SK-N-SH treated with all-trans-retinoic acid at 6 μM for 48 hours (cell line): ENCODE data around the gene NFS1.

Experiments
- ATAC-seq: fragments of 200-7000 bp; cut with Tn5 transposase; 3 replicates; pipeline ENCODE4 v1.9.1; 2020; ENCODE audit warnings: mild to moderate bottlenecking, moderate library complexity
- ARNTL ChIP-seq: fragments of 450-650 bp; formaldehyde crosslinking; IDR thresholded peaks from 2 replicates; pipeline ENCODE4 v1.5.0; 2020; ENCODE audit warnings: low read depth, mild to moderate bottlenecking, moderate library complexity, borderline replicate concordance
- BACH2 ChIP-seq: fragments of 250-450 bp; sonication (Bioruptor Pico); IDR thresholded peaks from 2 replicates; pipeline ENCODE4 v1.9.0; 2021; ENCODE audit warnings: mild to moderate bottlenecking, borderline replicate concordance
- CREB5 ChIP-seq: fragments of 250-450 bp; sonication (Bioruptor Pico); IDR thresholded peaks from 2 replicates; pipeline ENCODE4 v1.5.1; 2020; ENCODE audit warnings: low read depth, mild to moderate bottlenecking, moderate library complexity
- CSDC2 ChIP-seq: fragments of 250-450 bp; sonication (Bioruptor Pico); IDR thresholded peaks from 2 replicates; pipeline ENCODE4 v1.5.0; 2020; ENCODE audit warnings: mild to moderate bottlenecking, moderate library complexity
- CSRNP3 ChIP-seq: fragments of 250-450 bp; sonication (Bioruptor Pico); IDR thresholded peaks from 2 replicates; pipeline ENCODE4 v1.5.1; 2021; ENCODE audit warnings: mild to moderate bottlenecking, moderate library complexity
- ESRRG ChIP-seq: fragments of 250-450 bp; sonication (Bioruptor Pico); IDR thresholded peaks from 2 replicates; pipeline ENCODE4 v1.6.1; 2021; ENCODE audit warnings: mild to moderate bottlenecking
- GLIS3 ChIP-seq: fragments of 250-450 bp; sonication (Bioruptor Pico); IDR thresholded peaks from 2 replicates; pipeline ENCODE4 v1.5.0; 2020; ENCODE audit warnings: mild to moderate bottlenecking, moderate library complexity
- ISL1 ChIP-seq: fragments of 250-450 bp; sonication (Bioruptor Pico); IDR thresholded peaks from 2 replicates; pipeline ENCODE4 v2.1.2; 2022; ENCODE audit warnings: mild to moderate bottlenecking, moderate library complexity
- OSR1 ChIP-seq: fragments of 250-450 bp; sonication (Bioruptor Pico); IDR thresholded peaks from 2 replicates; pipeline ENCODE4 v1.8.0; 2022; ENCODE audit warnings: moderate library complexity, mild to moderate bottlenecking, inconsistent platforms
- POU6F1 ChIP-seq: fragments of 250-450 bp; sonication (Bioruptor Pico); IDR thresholded peaks from 2 replicates; pipeline ENCODE4 v1.8.0; 2021; ENCODE audit warnings: low read depth, mild to moderate bottlenecking, moderate library complexity, borderline replicate concordance
- PPARA ChIP-seq: fragments of 250-450 bp; sonication (Bioruptor Pico); IDR thresholded peaks from 2 replicates; pipeline ENCODE4 v1.5.0; 2020; ENCODE audit warnings: mild to moderate bottlenecking, borderline replicate concordance
- RARB ChIP-seq: fragments of 250-450 bp; sonication (Bioruptor Pico); IDR thresholded peaks from 2 replicates; pipeline ENCODE4 v1.8.0; 2021; ENCODE audit warnings: mild to moderate bottlenecking, moderate library complexity
- SNAI2 ChIP-seq: fragments of 250-450 bp; sonication (Bioruptor Pico); IDR thresholded peaks from 2 replicates; pipeline ENCODE4 v1.5.0; 2020; ENCODE audit warnings: mild to moderate bottlenecking, moderate library complexity
- TCF4 ChIP-seq: fragments of 250-450 bp; sonication (Bioruptor Pico); IDR thresholded peaks from 2 replicates; pipeline ENCODE4 v1.8.0; 2021; ENCODE audit warnings: mild to moderate bottlenecking, moderate library complexity, borderline replicate concordance
- TOX ChIP-seq: fragments of 250-450 bp; sonication (Bioruptor Pico); IDR thresholded peaks from 2 replicates; pipeline ENCODE4 v1.8.0; 2021; ENCODE audit warnings: mild to moderate bottlenecking, moderate library complexity, borderline replicate concordance
- ZC3H10 ChIP-seq: fragments of 250-450 bp; sonication (Bioruptor Pico); IDR thresholded peaks from 2 replicates; pipeline ENCODE4 v1.5.1; 2021; ENCODE audit warnings: mild to moderate bottlenecking, moderate library complexity
- ZFP30 ChIP-seq: fragments of 450-650 bp; formaldehyde crosslinking; IDR thresholded peaks from 2 replicates; pipeline ENCODE4 v1.5.0; 2022; ENCODE audit warnings: mild to moderate bottlenecking, moderate library complexity
- ZNF565 ChIP-seq: fragments of 450-650 bp; formaldehyde crosslinking; conservative IDR thresholded peaks from 2 replicates; pipeline ENCODE4 v1.5.0; 2020; ENCODE audit warnings: low read depth, mild to moderate bottlenecking, moderate library complexity
- ZNF70 ChIP-seq: fragments of 450-650 bp; formaldehyde crosslinking; IDR thresholded peaks from 2 replicates; pipeline ENCODE4 v1.5.0; 2020; ENCODE audit warnings: mild to moderate bottlenecking, moderate library complexity
- ZNF8 ChIP-seq: fragments of 450-650 bp; formaldehyde crosslinking; IDR thresholded peaks from 2 replicates; pipeline ENCODE4 v1.5.0; 2020; ENCODE audit warnings: mild to moderate bottlenecking, moderate library complexity

NFS1 gene

GRCh38 chr20:35644806-35645205 lies 54.3 kb downstream of the NFS1 start (continued):
- TF ChIP-seq CREB5 (CRISPR knock-in tag): no peak
- TF ChIP-seq BACH2 (CRISPR knock-in tag): no peak
- TF ChIP-seq ARNTL (CRISPR knock-in tag): no peak
- TF ChIP-seq, all 23 proteins: peak for 0

GRCh38 chr20:35643045-35643444 lies 56.1 kb downstream of the NFS1 start:
- TF ChIP-seq ZFP30: no peak
- TF ChIP-seq ARNTL (CRISPR knock-in tag): no peak
- TF ChIP-seq ZNF565 (CRISPR knock-in tag): no peak
- TF ChIP-seq OSR1 (CRISPR knock-in tag): no peak
- TF ChIP-seq ZC3H10 (CRISPR knock-in tag): no peak
- TF ChIP-seq ZNF70 (CRISPR knock-in tag): no peak
- ATAC-seq: no peak

GRCh38 chr20:35641743-35642142 lies 57.4 kb downstream of the NFS1 start:
- TF ChIP-seq SNAI2 (CRISPR knock-in tag) (no peak), TCF4 (CRISPR knock-in tag) (no peak), ZFP30 (no peak), GLIS3 (no peak)
- TF ChIP-seq, all 23 proteins: peak for 0
- ATAC-seq: no peak

- no peak for ATAC-seq
- no peak for TF ChIP-seq CSRNP3
- no peak for TF ChIP-seq TOX (CRISPR knock-in tag)
- no peak for TF ChIP-seq ESRRG (CRISPR knock-in tag)
- no peak for TF ChIP-seq TCF4 (CRISPR knock-in tag)
Measured at GRCh38 chr20:35640724-35641123, 58.4 kb downstream of the NFS1 start.

GRCh38 chr20:35638751-35639150 lies 60.4 kb downstream of the NFS1 start:
- TF ChIP-seq CSDC2 (CRISPR knock-in tag): no peak
- ATAC-seq: no peak

- ATAC-seq: no peak
Measured at GRCh38 chr20:35637276-35637675, 61.9 kb downstream of the NFS1 start.

More at GRCh38 chr20:35637276-35637675, 61.9 kb downstream of the NFS1 start:
- TF ChIP-seq TCF4 (CRISPR knock-in tag) (no peak), CSRNP3 (no peak), ZNF8 (CRISPR knock-in tag) (no peak), BACH2 (CRISPR knock-in tag) (no peak), POU6F1 (CRISPR knock-in tag) (no peak), OSR1 (CRISPR knock-in tag) (no peak), PPARA (CRISPR knock-in tag) (no peak), ISL1 (CRISPR knock-in tag) (no peak), ZNF565 (CRISPR knock-in tag) (no peak), TOX (CRISPR knock-in tag) (no peak), RARB (CRISPR knock-in tag) (no peak), ZNF70 (CRISPR knock-in tag) (no peak), CSDC2 (CRISPR knock-in tag) (no peak), SNAI2 (CRISPR knock-in tag) (no peak)
